IPS-15b (cell line): Measurements from ENCODE around the gene NRM.
A peak's percentile ranks its signal among the peaks of the same experiment; 100 is the strongest.

Experiments used
- H3K27me3 ChIP-seq: one replicate; pipeline ENCODE4 v1.6.1; 2013; ENCODE audit warnings: low read length; ENCODE audit not compliant: control insufficient read depth, insufficient read depth
- H3K36me3 ChIP-seq: one replicate; pipeline ENCODE4 v1.6.1; 2013; ENCODE audit warnings: low read length; ENCODE audit not compliant: control insufficient read depth, insufficient read depth
- H3K4me1 ChIP-seq: one replicate; pipeline ENCODE4 v1.6.1; 2013; ENCODE audit warnings: mild to moderate bottlenecking, low read length; ENCODE audit not compliant: control insufficient read depth, insufficient read depth
- H3K4me3 ChIP-seq: one replicate; pipeline ENCODE4 v1.5.1; 2013; ENCODE audit warnings: low read depth, low read length
- H3K9ac ChIP-seq: one replicate; pipeline ENCODE4 v1.6.1; 2013; ENCODE audit warnings: low read depth, mild to moderate bottlenecking, low read length
- H3K9me3 ChIP-seq: one replicate; pipeline ENCODE4 v1.6.1; 2013; ENCODE audit warnings: mild to moderate bottlenecking, low read length; ENCODE audit not compliant: control insufficient read depth, insufficient read depth

Gene NRM

GRCh38 chr6:30700340-30700739 lies 9.6 kb upstream of the NRM start:
- Histone ChIP-seq H3K9me3 (no peaks in the 10 kb centered on the region), H3K27me3 (no peaks in the 10 kb centered on the region), H3K4me1 (no peaks in the 10 kb centered on the region), H3K4me3 (no peak overlapping the region), H3K36me3 (peaks cover 9% of the 10 kb centered on the region), H3K9ac (no peak overlapping the region)

GRCh38 chr6:30696432-30696831 lies 5.6 kb upstream of the NRM start:
- Histone ChIP-seq H3K9ac (no peak overlapping the region), H3K36me3 (no peaks in the 10 kb centered on the region), H3K9me3 (no peaks in the 10 kb centered on the region), H3K4me1 (no peaks in the 10 kb centered on the region), H3K27me3 (no peaks in the 10 kb centered on the region), H3K4me3 (no peak overlapping the region)

- Histone ChIP-seq H3K4me3 (peak overlapping the region; percentile 96), H3K4me1 (peaks cover 8% of the 10 kb centered on the region), H3K9me3 (no peaks in the 10 kb centered on the region), H3K27me3 (no peaks in the 10 kb centered on the region), H3K9ac (no peak overlapping the region), H3K36me3 (peaks cover 2% of the 10 kb centered on the region)
Observed at GRCh38 chr6:30691208-30691847, 544 bp upstream of the NRM start.

DNA sequence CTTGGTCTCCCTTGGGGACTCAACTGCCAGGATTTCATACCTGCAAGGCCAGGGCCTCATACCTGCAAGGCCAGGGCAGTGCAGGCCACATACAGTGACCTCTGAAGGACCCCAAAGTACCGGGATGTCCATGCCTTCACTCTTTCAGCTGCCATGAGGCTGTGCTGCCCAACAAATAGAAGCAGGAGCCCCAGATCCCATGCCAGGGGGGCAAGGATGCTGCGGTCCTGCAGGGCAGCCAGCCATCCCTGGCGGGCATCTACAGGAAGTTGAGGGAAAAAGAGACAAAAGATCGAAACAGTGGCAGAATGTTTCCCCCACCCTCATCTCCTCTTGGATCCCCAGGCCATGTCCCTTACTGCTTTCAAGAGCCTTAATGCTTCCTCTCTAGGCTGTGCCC lies 799 bp downstream of the NRM start:
- Histone ChIP-seq H3K27me3 (no peaks in the 10 kb centered on the region), H3K9me3 (no peaks in the 10 kb centered on the region), H3K9ac (peak overlapping the region; percentile 54), H3K4me1 (peaks cover 11% of the 10 kb centered on the region), H3K36me3 (peaks cover 2% of the 10 kb centered on the region), H3K4me3 (peak overlapping the region; percentile 96)

DNA sequence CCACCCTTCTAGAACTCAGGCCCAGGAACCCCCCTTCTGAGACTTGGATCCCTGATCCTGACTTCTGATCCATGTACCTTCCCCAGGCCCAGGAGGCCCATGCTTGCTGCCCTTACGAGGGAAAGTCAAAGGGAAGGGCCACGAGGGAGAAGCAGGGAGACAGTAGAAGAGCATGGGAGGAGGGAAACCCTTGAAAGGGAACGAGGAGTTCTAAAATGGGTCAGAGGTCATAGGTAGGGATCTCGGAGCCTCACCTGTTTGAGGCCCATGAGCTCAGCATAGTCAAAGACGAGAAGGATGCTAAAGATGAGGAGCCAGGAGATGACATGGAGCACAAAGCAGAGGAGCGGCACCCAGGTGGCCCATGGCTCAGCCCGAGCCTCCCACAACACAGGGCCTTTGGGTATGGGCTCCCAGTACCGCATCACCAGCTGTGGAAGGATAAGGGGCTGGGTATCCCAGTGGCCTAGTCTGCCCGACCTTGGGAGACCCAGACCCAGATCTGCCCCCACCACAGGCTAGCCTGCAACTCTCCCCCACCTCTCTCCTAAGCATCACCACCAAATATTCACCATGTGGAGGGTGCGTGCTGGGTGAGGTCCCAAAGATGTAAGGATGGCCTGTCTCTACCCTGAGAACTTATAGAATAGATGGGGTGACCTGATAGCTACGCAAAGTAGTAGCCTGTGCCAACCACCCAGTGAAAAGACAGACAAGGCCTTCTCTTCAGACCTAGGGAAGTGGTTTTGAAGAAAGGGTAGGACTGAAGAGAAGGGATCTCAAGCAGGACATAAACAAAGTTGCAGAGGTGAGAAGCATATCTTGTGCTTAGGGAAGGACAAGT lies 1.5 kb downstream of the NRM start:
- Histone ChIP-seq H3K27me3 (no peaks in the 10 kb centered on the region), H3K9ac (no peak overlapping the region), H3K9me3 (no peaks in the 10 kb centered on the region), H3K4me1 (peaks cover 15% of the 10 kb centered on the region), H3K36me3 (peaks cover 2% of the 10 kb centered on the region), H3K4me3 (no peak overlapping the region)

- no peak overlapping the region for H3K9ac ChIP-seq
- no peaks in the 10 kb centered on the region for H3K9me3 ChIP-seq
- H3K4me1 ChIP-seq, result peaks cover 17% of the 10 kb centered on the region
- no peaks in the 10 kb centered on the region for H3K27me3 ChIP-seq
- H3K4me3 ChIP-seq, result no peak overlapping the region
- peaks cover 2% of the 10 kb centered on the region for H3K36me3 ChIP-seq
Observed at GRCh38 chr6:30688569-30688968, 2.2 kb downstream of the NRM start.

DNA sequence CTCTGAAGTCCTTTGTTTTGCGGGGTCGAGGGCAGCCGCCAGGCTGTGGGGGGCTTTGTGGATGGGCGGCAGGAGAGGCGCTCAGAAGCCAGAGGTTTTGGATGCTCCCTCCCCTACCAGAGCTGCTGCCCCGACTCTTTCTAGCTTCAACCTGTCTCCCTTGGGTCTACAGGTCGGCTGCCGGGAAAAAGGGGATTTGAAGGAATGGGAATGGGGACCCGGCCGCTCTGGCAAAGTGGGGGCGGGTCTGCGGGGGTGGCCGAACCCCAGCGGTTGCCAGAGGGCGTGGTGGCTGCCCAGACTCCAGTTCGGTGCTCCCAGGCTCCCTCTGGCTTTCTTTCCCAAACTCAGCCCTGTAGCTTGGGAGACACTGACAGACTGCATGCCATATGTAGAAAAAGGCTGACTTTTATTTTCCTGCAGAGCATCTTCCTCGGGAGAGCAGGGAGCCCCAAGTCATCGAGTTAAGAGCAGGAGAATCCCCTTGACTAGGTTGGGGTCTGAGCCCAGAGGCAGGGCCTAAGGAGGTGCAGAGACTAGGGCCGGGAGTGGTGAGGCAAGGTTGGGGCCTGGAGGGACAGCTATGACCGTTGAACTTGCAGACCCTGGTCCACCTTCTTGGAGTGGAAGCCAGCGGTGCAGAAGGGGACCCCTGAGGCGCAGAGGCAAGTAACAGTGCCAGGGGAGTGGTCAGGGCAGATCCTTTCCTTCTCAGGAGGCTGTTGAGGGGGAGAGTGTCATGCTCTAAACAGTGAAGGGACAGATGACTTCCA lies 2.9 kb downstream of the NRM start:
- Histone ChIP-seq H3K4me1 (peaks cover 24% of the 10 kb centered on the region), H3K9me3 (no peaks in the 10 kb centered on the region), H3K4me3 (peak overlapping the region; percentile 87), H3K27me3 (no peaks in the 10 kb centered on the region), H3K36me3 (peaks cover 2% of the 10 kb centered on the region), H3K9ac (peak overlapping the region; percentile 73)

GRCh38 chr6:30686908-30687658 lies 3.7 kb downstream of the NRM start:
- Histone ChIP-seq H3K4me3 (peak overlapping the region; percentile 87), H3K9me3 (no peaks in the 10 kb centered on the region), H3K9ac (peak overlapping the region; percentile 73), H3K27me3 (no peaks in the 10 kb centered on the region), H3K4me1 (peaks cover 29% of the 10 kb centered on the region), H3K36me3 (peaks cover 2% of the 10 kb centered on the region)

DNA sequence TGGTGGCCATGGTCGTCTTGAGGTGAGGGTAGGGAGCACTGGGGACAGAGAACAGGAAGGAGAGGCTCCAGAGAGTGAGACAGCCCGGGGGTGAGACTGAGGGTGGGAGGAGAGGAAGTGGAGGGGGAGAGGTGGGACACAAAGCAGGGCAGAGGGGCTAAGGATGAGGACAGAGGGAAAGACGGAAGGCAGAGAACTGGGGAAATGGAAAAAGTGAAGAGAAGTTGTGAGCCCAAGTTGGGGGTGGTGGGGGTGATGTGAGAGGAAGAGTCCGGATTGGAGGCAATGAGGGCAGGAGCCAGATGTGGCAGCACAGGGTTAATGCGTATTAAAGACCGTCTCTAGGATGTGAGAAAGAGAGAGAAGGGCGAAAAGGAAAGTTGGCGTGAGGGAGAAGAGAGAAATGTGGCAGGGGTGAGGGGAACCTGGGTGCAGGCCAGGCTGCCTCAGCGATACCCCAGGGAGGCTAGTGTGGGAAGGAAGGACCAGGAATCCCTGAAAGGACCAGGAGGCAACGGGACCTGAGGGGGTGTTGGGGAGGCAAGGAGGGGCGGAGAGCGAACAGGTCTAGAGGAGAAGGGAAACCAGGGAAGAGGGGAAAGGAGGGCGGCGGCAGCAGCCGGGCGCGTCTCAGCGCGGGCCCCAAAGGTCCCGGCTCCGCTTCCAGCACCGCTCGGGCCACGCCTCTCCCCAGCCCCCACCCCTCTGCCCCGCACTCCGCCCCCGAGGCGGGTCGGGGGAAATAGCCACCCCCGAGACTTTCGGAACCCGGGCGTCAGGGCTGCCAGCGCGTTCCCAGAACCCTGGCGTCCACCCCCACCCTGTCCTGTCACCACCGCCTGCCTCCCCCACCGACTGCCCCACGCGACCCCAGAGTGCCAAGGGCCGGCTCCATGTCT lies 4.5 kb downstream of the NRM start, which contains the start of gene PPP1R18:
Gene PPP1R18 (minus strand): TSS at position 637 of the 899 bp plus-strand sequence. CDS start 627 bp downstream, at position 10.
- peak within 1 kb of the TSS; percentile 73 for H3K9ac ChIP-seq
- no peaks in the 10 kb centered on the region for H3K27me3 ChIP-seq
- H3K4me3 ChIP-seq, result peak within 1 kb of the TSS; percentile 87
- H3K4me1 ChIP-seq, result peaks cover 33% of the 10 kb centered on the region
- H3K9me3 ChIP-seq, result no peaks in the 10 kb centered on the region
- H3K36me3 ChIP-seq, result peaks cover 2% of the 10 kb centered on the region

DNA sequence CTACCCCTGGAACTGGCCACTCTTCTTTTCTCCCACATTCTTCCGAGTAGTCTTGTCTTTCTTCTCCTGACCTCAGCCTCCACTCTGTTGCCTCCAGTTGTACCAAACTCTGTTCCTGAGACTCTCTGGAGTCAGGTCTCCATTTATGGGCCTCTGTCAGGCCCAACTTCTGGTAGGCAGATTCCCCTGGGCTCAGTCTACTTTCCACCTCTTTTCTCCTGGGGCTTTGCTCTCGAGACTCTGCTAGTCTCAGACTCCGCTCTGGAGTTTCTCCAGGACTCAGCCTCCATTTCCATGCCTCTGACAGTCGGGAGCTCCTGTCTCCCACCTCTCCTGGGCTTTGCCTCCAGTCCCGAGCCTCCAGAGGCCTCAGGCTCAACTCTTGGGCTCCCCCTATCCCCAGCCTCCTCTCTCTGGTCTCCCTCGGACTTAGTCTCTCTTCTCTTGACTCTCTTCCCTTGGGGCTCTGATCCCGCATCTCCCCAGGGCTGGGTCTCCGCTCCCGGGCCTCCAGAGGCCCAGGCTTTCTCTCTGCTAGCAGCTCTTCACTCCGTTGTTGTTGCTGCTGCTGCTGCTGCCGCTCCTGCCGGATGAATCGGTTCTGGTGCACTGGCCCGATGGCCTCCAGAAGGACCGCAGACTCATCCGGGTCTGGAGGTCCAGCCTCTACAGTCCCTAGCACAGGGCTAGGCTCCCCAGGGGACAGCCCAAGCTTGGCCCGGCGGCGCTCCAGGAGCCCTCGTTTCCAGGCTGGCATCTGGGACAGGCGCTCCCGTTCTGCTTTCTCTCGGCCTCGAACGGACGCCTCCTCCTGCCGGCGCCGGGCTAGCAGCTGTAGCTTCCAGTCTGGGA lies 5.4 kb downstream of the NRM start:
- H3K27me3 ChIP-seq, result no peaks in the 10 kb centered on the region
- peak overlapping the region; percentile 87 for H3K4me3 ChIP-seq
- H3K36me3 ChIP-seq, result peaks cover 2% of the 10 kb centered on the region
- no peaks in the 10 kb centered on the region for H3K9me3 ChIP-seq
- peaks cover 33% of the 10 kb centered on the region for H3K4me1 ChIP-seq
- H3K9ac ChIP-seq, result peak overlapping the region; percentile 1
